22Rv1 (cell line): Measurements from ENCODE around the gene ZBTB20.
"Not testable (repeated sequence)": the region's sequence is repeated elsewhere in the genome, so short reads cannot be mapped to it uniquely, and the experiment has no call there.

Experiments used
- H3K27ac ChIP-seq: fragments of 450-650 bp; 2 replicates; pipeline ENCODE4 v1.5.1; 2017
- ZFX ChIP-seq: fragments of 450-650 bp; IDR thresholded peaks from 2 replicates; pipeline ENCODE4 v1.6.1; 2017; ENCODE audit warnings: antibody characterized with exemption, borderline replicate concordance
- TF ChIP-seq, protein P1 (sequence below): fragments of 450-650 bp; IDR thresholded peaks from 2 replicates; pipeline ENCODE4 v1.5.1; 2017; ENCODE audit warnings: mild to moderate bottlenecking

Gene ZBTB20

DNA sequence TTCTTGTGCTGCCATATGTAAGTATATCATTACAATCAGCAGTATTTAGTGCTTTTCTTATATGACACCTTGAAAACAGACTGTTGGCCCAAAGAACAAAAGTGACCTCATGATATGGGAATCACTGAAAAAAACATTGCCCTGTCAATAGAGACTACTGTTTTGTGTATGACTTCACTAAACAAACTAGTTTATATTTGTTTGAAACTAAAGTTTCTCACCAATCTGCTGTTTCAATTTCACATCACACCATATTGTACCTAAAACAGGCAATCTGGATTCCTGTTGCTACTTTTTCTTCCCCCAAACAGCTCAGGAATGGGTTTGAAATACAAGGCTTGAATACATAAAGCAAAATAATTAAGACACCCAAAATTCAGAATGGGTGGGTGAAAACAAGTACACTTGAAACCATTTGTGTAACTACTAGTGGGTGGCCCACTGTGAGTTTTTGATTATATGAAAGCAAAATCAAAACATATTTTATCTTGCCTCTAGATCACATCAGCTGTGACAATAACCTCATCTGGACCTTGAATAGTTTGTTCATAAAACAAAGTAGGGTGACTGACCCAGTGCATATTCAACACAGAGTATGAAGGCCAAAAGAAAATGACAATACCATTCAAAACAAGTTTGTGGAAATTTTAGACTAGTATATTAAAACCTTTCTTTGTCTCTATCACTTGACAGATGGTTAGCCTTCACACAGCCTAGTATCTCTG is 5.9 kb downstream of the ZBTB20 start:
- H3K27ac ChIP-seq, result no peak overlapping the region
- TF ChIP-seq, protein P1, sequence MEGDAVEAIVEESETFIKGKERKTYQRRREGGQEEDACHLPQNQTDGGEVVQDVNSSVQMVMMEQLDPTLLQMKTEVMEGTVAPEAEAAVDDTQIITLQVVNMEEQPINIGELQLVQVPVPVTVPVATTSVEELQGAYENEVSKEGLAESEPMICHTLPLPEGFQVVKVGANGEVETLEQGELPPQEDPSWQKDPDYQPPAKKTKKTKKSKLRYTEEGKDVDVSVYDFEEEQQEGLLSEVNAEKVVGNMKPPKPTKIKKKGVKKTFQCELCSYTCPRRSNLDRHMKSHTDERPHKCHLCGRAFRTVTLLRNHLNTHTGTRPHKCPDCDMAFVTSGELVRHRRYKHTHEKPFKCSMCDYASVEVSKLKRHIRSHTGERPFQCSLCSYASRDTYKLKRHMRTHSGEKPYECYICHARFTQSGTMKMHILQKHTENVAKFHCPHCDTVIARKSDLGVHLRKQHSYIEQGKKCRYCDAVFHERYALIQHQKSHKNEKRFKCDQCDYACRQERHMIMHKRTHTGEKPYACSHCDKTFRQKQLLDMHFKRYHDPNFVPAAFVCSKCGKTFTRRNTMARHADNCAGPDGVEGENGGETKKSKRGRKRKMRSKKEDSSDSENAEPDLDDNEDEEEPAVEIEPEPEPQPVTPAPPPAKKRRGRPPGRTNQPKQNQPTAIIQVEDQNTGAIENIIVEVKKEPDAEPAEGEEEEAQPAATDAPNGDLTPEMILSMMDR, result no peak
- TF ChIP-seq ZFX, result no peak

DNA sequence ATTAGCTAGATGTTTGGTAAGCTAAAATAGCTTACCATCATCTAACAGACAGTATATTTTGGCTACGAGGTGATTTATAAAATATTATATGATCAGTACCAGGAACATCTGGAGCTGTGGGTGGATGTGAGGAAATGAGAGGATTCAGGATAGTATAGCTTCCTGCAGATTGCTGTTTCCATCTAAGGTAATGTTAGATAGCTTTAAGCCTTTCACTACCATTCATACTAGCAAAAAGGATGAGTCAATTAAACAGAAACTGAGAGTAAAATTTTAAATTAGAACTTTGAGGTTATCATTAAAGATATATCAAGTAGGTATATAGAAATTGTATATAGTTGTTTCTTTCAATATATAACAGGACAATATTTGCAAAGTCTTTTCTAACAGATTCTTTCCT is 8.0 kb downstream of the ZBTB20 start:
- TF ChIP-seq, protein P1, result no peak
- TF ChIP-seq ZFX, result no peak
- no peak overlapping the region for H3K27ac ChIP-seq

DNA sequence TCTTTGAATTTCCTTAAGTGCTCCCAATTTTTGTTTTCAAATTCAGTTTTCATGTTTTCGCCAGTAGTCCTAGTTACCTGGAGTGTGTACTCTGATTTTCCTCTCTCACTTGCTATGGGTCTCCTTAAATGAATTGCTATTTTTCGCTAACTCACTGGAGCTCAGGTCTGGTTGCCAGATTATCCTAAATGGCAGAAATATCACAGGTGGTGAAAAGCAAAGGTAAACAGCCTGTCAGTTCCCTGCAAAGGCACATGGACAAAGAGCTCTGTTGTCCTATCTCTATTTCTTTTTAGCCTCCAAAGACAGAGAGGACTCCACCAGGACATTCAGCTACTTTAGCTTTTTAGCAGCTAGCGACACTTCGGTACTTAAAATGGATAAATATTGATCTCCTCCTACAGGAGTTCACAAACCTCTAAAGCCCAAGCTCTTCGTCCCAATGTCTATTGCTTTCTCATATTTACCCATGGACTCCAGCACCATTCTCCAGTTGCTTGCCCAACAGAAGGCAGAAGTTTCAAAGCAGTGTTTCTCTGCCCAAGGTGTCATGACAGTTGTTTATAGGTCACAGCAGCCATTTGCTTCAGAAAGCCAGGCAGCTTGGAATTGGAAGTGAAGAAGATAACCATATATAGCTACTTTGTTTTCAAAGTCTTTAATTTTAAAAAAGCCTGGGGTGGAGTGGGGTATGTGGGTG is 12.3 kb downstream of the ZBTB20 start:
- H3K27ac ChIP-seq, result no peak overlapping the region
- TF ChIP-seq ZFX, result no peak

DNA sequence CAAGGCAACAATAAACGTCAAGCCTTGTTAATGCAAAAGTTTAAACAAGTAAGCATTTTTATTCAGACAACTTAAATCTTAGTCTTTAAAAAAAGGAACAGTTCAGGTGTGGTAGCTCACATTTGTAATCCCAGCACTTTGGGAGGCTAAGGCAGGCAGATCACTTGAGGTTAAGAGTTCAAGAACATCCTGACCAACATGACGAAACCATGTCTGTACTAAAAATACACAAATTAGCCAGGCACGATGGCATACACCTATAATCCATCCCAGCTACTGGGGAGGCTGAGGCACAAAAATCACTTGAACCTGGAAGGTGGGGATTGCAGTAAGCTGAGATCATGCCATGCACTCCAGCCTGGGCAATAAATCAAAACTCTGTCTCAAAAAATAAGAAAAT is 19.9 kb downstream of the ZBTB20 start:
- no peak overlapping the region for H3K27ac ChIP-seq
- TF ChIP-seq ZFX, result no peak
- TF ChIP-seq, protein P1, result no peak

DNA sequence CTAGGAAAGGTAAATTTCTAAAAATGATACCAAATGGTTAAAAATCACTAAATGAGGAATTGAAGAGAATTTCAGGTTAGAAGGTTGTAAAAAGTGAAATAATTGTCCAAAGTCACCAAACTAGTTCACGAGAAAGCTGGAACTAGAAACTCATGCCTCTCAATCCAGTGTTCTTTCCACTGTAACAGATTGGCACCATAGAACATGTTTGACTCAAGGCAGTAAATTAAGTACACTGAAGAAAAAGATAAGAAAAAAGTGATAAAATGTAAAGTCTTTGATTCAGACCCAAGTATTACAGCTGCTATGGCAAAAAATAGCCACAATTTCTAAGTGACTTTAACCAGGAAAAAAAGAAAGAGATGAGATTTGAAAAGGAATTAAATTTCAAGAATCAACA is 26.5 kb downstream of the ZBTB20 start:
- no peak overlapping the region for H3K27ac ChIP-seq
- TF ChIP-seq, protein P1, result no peak
- TF ChIP-seq ZFX, result no peak

DNA sequence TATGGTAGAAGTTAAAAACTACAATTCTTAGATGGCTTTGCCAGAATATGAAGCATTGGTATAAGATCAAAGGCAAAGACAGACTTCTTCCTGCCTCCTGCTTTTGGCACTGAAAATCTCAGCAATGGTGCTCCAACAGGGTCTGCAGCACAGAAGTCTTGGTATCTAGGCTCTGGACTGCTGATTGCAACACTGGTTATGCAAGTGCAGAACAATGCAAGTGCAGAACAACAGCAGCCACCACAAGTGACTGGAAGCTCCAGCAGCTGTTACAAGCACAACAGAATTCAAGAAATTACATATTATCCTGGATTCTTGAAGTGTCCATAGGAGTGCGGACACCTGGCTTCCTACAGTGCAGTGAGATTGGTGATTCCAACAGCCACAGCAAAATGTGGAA is 33.7 kb downstream of the ZBTB20 start:
- TF ChIP-seq ZFX, result no peak
- TF ChIP-seq, protein P1, result no peak
- no peak overlapping the region for H3K27ac ChIP-seq

DNA sequence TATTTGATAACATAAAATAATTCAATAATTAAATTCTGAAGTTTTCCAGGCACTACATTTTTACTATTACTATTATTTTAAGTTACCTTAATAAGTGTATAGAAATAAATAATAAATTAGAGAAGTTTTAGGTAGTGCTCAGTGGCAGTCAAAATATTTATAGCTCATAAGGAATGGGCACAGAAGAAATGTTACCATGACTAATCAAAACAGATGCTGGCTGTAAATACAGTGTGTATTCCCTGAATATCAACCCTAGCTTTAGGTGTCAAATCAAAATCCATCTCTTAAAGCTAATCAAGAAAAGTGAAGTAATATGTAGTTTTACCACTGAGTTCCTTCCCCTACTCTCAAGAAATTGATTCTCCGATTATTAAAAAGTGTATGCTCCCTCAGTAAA is 35.5 kb downstream of the ZBTB20 start:
- H3K27ac ChIP-seq, result no peak overlapping the region
- TF ChIP-seq, protein P1, result no peak
- TF ChIP-seq ZFX, result no peak

DNA sequence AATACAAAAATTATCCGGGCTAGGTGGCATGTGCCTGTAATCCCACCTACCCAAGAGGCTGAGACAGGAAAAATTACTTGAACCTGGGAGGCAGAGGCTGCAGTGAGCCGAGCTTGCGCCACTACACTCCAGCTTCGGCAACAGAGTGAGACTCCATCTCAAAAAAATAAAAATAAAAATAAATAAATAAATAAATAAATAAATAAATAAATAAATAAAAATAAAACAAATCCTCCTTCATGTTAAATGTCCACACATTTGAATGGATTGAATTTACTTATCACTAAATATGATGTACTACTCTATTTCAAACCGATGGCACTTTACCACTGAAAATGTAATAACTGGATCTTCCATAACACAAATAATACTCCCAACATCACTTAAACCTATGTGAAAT is 36.3 kb downstream of the ZBTB20 start:
- TF ChIP-seq ZFX, result no peak
- TF ChIP-seq, protein P1, result no peak
- H3K27ac ChIP-seq, result no peak overlapping the region

DNA sequence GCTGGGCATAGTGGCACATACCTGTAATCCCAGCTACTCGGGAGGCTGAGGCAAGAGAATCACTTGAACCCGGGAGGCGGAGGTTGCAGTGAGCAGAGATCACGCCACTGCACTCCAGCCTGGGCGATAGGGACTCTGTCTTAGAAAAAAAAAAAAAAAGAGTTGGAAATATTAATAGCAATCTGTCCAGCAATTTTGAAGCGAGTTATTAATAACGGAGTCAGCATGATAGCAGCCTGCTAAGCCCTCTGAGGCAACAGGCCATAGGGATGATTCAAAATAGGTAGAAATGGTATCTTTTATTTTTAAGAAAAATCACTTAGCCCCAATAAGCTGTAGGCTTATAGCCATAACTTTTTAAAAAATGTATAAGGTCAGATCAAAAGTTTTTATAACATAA is 37.0 kb downstream of the ZBTB20 start:
- H3K27ac ChIP-seq, result not testable (repeated sequence)
